Activated CD4-positive, alpha-beta T cell treated with anti-CD3 and anti-CD28 coated beads, Interleukin-2, amount 10 ng/mL, durations not matched to agents 7 days and 5 days (primary cell): ENCODE results near the gene TMEM127. TPM values are rescaled to one million over a fixed set of nuclear protein-coding genes. Genes with fewer than 3 reads are reported as not detected.

ENCODE experiments used
- CTCF ChIA-PET: fragments of 350-600 bp; sonication (Branson Sonifier 250); formaldehyde crosslinking; loops from one replicate; lab custom pipeline; 2021; ENCODE audit warnings: antibody characterized with exemption; lab: Charles Lee
- POLR2A ChIA-PET: fragments of 350-600 bp; sonication (Branson Sonifier 250); formaldehyde crosslinking; loops from one replicate; lab custom pipeline; 2021; ENCODE audit warnings: antibody characterized with exemption; lab: Charles Lee
- DNase-seq: peaks from one replicate; pipeline ENCODE4 v3.0.0-alpha.2; 2020
- H3K27ac Mint-ChIP-seq: one replicate; pipeline ENCODE4 v1.8.0; 2021; ENCODE audit warnings: mild to moderate bottlenecking, moderate library complexity, mixed read lengths
- H3K27me3 Mint-ChIP-seq: one replicate; pipeline ENCODE4 v1.8.0; 2021; ENCODE audit warnings: mixed read lengths
- H3K36me3 Mint-ChIP-seq: one replicate; pipeline ENCODE4 v1.8.0; 2021; ENCODE audit warnings: low read depth, mixed read lengths
- H3K4me1 Mint-ChIP-seq: one replicate; pipeline ENCODE4 v1.8.0; 2021; ENCODE audit warnings: mixed read lengths
- H3K4me3 Mint-ChIP-seq: one replicate; pipeline ENCODE4 v1.8.0; 2021; ENCODE audit warnings: mild to moderate bottlenecking, moderate library complexity, mixed read lengths
- H3K9me3 Mint-ChIP-seq: one replicate; pipeline ENCODE4 v1.8.0; 2021; ENCODE audit warnings: mixed read lengths
- total RNA-seq, 2 experiments: library from RNA; stranded (reverse); gene quantifications; one replicate each; pipeline ENCODE4 v1.2.3, GENCODE V29; 2021

The TMEM127 gene
- total RNA-seq, 2 experiments from 2014 or later: 32.9 to 44.5 TPM

DNA sequence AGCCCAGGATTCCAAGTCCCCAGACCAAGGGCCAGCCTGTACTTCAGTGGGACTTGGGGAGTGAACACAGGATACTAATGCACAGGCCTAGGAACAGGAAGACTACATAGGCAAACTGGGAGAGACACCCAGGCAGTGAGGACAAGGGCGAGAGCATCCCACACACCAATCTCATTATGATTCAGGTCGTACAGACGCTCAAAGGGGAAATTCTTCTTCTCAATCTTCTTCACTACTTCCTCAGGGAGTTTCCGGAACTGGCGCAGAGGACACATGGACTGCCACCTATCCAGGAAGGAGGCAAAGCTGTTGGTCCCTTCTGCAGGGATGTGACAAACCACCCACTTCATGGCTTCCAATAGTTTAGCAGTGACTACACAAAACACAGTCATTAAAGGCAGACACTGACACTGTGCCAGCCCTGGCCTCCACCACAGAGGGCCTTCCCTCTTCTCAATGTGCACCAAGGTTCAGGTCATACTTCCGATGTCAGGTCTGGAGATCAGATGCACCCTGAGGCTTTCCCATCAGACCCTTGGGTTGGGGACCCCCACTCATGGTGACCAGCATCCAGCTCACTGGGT lies 21.6 kb upstream of the TMEM127 start:
- Mint-ChIP-seq H3K4me3 (no peak overlapping the region), H3K9me3 (no peaks in the 10 kb centered on the region), H3K27me3 (no peaks in the 10 kb centered on the region), H3K27ac (no peak overlapping the region), H3K4me1 (no peaks in the 10 kb centered on the region), H3K36me3 (peaks cover 74% of the 10 kb centered on the region)
- no peak for DNase-seq
- ChIA-PET POLR2A (no interaction called here), CTCF (no interaction called here)

DNA sequence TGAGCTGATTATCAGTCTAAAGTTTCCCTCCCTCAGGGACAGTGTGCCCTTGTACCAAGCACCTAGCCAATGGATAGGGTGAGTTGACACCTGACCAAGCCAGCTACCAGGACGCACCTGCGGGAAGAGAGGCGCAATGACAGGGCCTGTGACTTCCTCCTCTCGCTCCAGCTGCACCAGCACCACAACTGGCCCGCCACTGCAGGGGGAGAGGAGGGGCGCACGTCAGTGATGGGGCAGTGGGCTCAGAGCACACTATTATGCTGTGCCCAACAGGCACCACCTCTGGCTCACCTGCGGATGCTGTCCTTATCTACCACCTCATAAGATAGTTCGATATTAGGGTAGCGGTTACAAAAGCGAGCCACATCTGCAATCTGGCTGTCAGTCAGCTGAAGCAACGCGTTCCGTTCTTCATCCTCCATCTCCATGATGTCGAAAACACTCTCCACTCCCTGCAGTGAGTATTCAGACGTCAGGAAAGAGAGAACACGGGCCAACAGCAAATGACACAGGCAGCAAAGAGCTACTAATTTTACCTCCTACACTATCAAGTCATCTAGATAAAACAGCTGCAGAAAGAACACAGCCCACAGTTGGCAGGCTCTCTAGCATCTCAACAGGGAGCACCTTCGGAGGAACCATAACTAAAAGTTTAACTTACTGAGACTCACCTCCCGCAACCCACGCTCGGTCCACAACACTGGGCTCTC lies 11.1 kb upstream of the TMEM127 start:
- H3K4me3 Mint-ChIP-seq: no peak overlapping the region
- H3K27ac Mint-ChIP-seq: peak overlapping the region; percentile 46
- no peak for DNase-seq
- no peaks in the 10 kb centered on the region for H3K9me3 Mint-ChIP-seq
- H3K4me1 Mint-ChIP-seq: no peaks in the 10 kb centered on the region
- ChIA-PET CTCF (interaction anchor here (0.9 to 1.2 kb wide), 3 partner anchors 7 to 28 kb away, joined by 3 read pairs; partner anchors contain the start of gene SNRNP200), POLR2A (interaction anchor here (0.6 kb wide), 1 partner anchor 15 kb away, joined by 3 read pairs; no protein-coding TSS in a partner anchor)
- no peaks in the 10 kb centered on the region for H3K27me3 Mint-ChIP-seq
- H3K36me3 Mint-ChIP-seq: peaks cover 64% of the 10 kb centered on the region

DNA sequence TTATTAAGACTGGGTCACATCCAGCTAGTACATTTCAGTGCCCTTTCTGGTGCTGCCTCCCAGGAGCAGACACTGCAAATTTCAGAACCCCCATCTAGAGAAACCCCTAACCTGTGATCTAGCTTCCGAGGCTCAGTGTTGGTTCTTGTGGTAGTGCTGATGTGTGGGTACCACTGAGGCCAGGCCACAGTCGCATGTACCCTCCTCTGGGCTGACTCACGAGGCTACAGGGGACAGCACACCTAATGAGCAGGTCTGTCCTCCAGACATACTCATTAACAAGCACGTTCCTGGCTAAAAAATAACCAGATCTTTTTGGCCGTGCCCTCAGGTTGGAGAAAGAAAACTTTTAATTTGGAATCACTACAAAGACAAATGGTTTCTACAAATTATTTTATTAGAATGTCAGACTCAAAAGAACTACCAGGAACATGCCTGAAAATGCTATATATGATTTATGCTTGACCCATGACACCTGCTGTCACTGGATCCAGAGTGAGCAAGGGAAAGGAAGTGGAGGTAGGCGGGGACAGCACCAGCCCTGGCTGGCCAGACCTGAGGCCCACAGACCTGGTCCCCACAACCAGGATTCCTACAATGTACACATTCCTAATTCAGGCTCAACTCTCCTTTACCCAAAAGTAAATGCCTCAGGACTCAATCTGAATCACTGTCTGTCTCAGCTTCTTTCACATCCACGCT lies 8.7 kb upstream of the TMEM127 start:
- DNase-seq: no peak
- Mint-ChIP-seq H3K9me3 (no peaks in the 10 kb centered on the region), H3K36me3 (peaks cover 64% of the 10 kb centered on the region), H3K4me3 (no peak overlapping the region), H3K27me3 (no peaks in the 10 kb centered on the region), H3K4me1 (no peaks in the 10 kb centered on the region), H3K27ac (no peak overlapping the region)
- CTCF ChIA-PET: interaction anchor here (0.6 to 2.7 kb wide), 4 partner anchors 14 to 466 kb away, joined by 3 to 6 read pairs (median 4); no protein-coding TSS in a partner anchor
- POLR2A ChIA-PET: no interaction called here

DNA sequence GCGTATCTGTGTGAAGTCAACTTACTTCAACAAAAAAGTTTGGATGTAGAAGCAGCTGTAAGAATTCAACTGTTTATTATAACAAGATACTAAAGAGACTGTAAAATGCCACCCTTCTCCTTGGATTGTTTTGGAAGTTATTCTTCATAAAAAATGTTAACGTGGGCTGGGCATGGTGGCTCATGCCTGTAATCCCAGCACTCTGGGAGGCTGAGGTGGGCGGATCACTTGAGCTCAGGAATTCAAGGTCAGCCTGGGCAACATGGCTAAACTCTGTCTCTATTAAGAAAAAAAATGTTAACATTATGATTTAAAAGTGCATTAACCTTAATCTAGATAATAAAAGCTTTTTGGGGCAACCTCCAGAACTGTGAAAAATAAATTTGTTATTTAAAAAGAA lies 8.0 kb upstream of the TMEM127 start:
- ChIA-PET CTCF (interaction anchor here (0.6 to 2.7 kb wide), 4 partner anchors 15 to 328 kb away, joined by 4 to 6 read pairs (median 4); no protein-coding TSS in a partner anchor), POLR2A (interaction anchor here (0.6 kb wide), 1 partner anchor 21 kb away, joined by 3 read pairs; no protein-coding TSS in a partner anchor)
- no peak overlapping the region for H3K27ac Mint-ChIP-seq
- H3K9me3 Mint-ChIP-seq: no peaks in the 10 kb centered on the region
- H3K4me1 Mint-ChIP-seq: no peaks in the 10 kb centered on the region
- no peaks in the 10 kb centered on the region for H3K27me3 Mint-ChIP-seq
- peaks cover 62% of the 10 kb centered on the region for H3K36me3 Mint-ChIP-seq
- DNase-seq: no peak
- H3K4me3 Mint-ChIP-seq: no peak overlapping the region

- H3K27ac Mint-ChIP-seq: no peak overlapping the region
- CTCF ChIA-PET: interaction anchor here (1.0 to 1.5 kb wide), 3 partner anchors 10 to 27 kb away, joined by 3 to 5 read pairs (median 4); no protein-coding TSS in a partner anchor
Measured at GRCh38 chr2:96271995-96272394, 6.2 kb upstream of the TMEM127 start.

GRCh38 chr2:96267159-96267971 lies 1.6 kb upstream of the TMEM127 start:
- H3K27me3 Mint-ChIP-seq: no peaks in the 10 kb centered on the region
- peak overlapping the region; percentile 93 for H3K4me3 Mint-ChIP-seq
- DNase-seq: peak; percentile 64
- peaks cover 45% of the 10 kb centered on the region for H3K36me3 Mint-ChIP-seq
- peak overlapping the region; percentile 86 for H3K27ac Mint-ChIP-seq
- no peaks in the 10 kb centered on the region for H3K9me3 Mint-ChIP-seq
- ChIA-PET CTCF (interaction anchor here (0.6 to 2.2 kb wide), 23 partner anchors 10 to 327 kb away, joined by 3 to 8 read pairs (median 3); partner anchors contain the start of genes ASTL and STARD7), POLR2A (interaction anchor here (0.9 kb wide), 1 partner anchor 59 kb away, joined by 3 read pairs; no protein-coding TSS in a partner anchor)
- peaks cover 39% of the 10 kb centered on the region for H3K4me1 Mint-ChIP-seq

More at GRCh38 chr2:96271995-96272394, 6.2 kb upstream of the TMEM127 start:
- Mint-ChIP-seq H3K9me3 (no peaks in the 10 kb centered on the region), H3K4me3 (no peak overlapping the region), H3K4me1 (peaks cover 13% of the 10 kb centered on the region), H3K27me3 (no peaks in the 10 kb centered on the region), H3K36me3 (peaks cover 56% of the 10 kb centered on the region)
- no peak for DNase-seq
- POLR2A ChIA-PET: no interaction called here

DNA sequence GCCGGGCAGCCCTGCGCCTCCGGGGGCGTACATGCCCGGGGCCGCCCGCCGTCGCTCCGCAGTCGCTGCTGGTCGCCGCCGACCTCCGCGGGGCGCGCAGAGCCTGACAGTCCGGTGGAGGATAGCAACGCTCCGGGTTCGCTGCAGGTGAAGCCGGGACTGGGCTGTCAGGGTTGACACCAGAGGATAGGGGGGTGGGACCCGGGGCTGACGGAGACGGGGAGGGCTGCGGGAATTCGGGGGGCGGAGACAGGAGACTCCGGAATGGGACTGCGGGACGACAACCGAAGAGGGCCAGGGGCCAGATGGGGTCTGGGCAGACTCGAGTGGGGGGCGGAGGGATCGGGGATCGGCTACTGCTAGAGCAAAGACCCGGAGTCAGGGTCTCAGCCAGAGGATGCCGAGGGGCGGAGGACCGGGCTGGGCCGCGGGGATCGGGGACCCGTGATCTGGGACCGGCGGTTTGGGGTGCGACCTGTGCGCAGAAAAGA lies 403 bp downstream of the TMEM127 start:
- no peaks in the 10 kb centered on the region for H3K9me3 Mint-ChIP-seq
- H3K36me3 Mint-ChIP-seq: peaks cover 45% of the 10 kb centered on the region
- H3K27ac Mint-ChIP-seq: peak overlapping the region; percentile 81
- peak; percentile 49 for DNase-seq
- H3K27me3 Mint-ChIP-seq: no peaks in the 10 kb centered on the region
- peak overlapping the region; percentile 93 for H3K4me3 Mint-ChIP-seq
- CTCF ChIA-PET: interaction anchor here (1.0 to 2.2 kb wide), 2 partner anchors 56 to 91 kb away, joined by 4 to 7 read pairs; no protein-coding TSS in a partner anchor
- POLR2A ChIA-PET: interaction anchor here (1.0 kb wide), 1 partner anchor 57 kb away, joined by 3 read pairs; no protein-coding TSS in a partner anchor
- H3K4me1 Mint-ChIP-seq: peaks cover 57% of the 10 kb centered on the region

DNA sequence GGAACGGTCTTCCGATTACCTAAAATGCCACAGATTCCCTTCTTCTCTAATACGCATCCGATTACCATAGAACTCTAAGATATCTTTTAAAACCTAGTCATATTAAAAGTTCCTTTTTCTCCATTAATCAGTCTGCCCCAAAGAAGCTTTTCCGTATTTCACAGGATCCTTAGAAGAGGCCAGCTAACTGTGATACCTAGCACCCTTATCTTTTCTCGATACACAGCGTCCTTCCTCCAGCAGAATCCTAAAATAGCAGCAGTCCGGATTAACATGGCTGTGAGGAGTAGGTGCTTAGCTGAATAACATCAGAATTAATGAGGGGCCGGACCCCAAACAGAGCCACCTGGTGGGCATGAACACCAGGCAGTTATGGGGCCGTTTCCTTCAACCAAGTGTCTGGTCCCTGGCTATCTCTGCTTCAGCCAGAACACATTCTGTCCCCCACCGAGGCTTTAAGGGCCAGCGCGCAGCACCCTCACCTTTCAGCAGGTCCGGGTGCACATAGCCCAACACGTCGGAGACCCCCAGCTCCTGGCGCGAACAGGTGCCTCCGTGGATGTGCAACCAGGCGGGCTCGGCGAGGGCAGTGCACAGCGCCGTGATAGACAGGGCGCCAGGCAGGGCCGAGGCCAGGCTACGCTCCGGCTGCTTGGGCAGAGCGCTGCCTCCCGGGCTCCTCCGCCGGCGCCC lies 995 bp downstream of the TMEM127 start:
- POLR2A ChIA-PET: interaction anchor here (0.6 to 1.0 kb wide), 2 partner anchors 57 to 63 kb away, joined by 3 read pairs; no protein-coding TSS in a partner anchor
- H3K4me3 Mint-ChIP-seq: peak overlapping the region; percentile 82
- no peaks in the 10 kb centered on the region for H3K27me3 Mint-ChIP-seq
- H3K27ac Mint-ChIP-seq: peak overlapping the region; percentile 68
- no peaks in the 10 kb centered on the region for H3K9me3 Mint-ChIP-seq
- peaks cover 62% of the 10 kb centered on the region for H3K4me1 Mint-ChIP-seq
- CTCF ChIA-PET: interaction anchor here (0.8 to 1.0 kb wide), 3 partner anchors 90 to 242 kb away, joined by 3 to 4 read pairs (median 3); no protein-coding TSS in a partner anchor
- H3K36me3 Mint-ChIP-seq: peaks cover 43% of the 10 kb centered on the region
- peak; percentile 27 for DNase-seq

DNA sequence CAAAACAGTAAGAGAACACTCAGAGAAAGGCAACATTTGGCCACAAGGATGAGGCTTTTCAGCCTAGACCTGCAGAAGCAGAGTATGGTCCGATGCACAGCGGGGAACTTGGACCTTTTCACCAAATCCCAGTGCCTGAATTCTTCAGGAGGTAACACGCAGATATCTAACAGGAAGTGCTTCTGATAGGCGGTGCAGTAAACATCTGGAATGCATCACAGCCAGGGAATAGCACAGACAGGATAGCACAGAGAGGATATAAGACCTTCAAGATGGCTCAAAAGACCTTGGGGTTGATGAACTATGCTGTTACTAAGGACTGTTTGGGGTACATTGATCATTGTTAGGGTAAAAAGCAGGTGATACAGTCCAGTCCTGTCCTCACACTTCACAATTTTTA lies 1.7 kb downstream of the TMEM127 start:
- Mint-ChIP-seq H3K27me3 (no peaks in the 10 kb centered on the region), H3K27ac (peak overlapping the region; percentile 68), H3K36me3 (peaks cover 40% of the 10 kb centered on the region), H3K4me3 (peak overlapping the region; percentile 82), H3K4me1 (peaks cover 69% of the 10 kb centered on the region), H3K9me3 (no peaks in the 10 kb centered on the region)
- CTCF ChIA-PET: interaction anchor here (0.8 to 1.0 kb wide), 4 partner anchors 22 to 241 kb away, joined by 3 to 4 read pairs (median 3); no protein-coding TSS in a partner anchor
- POLR2A ChIA-PET: interaction anchor here (1.0 kb wide), 1 partner anchor 56 kb away, joined by 3 read pairs; no protein-coding TSS in a partner anchor
- DNase-seq: no peak

- no peak overlapping the region for H3K27ac Mint-ChIP-seq
- H3K36me3 Mint-ChIP-seq: peaks cover 33% of the 10 kb centered on the region
- CTCF ChIA-PET: interaction anchor here (0.6 to 1.4 kb wide), 5 partner anchors 21 to 98 kb away, joined by 3 to 4 read pairs (median 3); no protein-coding TSS in a partner anchor
- no peak overlapping the region for H3K4me3 Mint-ChIP-seq
- no peaks in the 10 kb centered on the region for H3K9me3 Mint-ChIP-seq
- POLR2A ChIA-PET: interaction anchor here (0.5 kb wide), 1 partner anchor 14 kb away, joined by 3 read pairs; no protein-coding TSS in a partner anchor
- H3K27me3 Mint-ChIP-seq: no peaks in the 10 kb centered on the region
- peaks cover 75% of the 10 kb centered on the region for H3K4me1 Mint-ChIP-seq
- DNase-seq: no peak
Measured at GRCh38 chr2:96262306-96262705, 3.5 kb downstream of the TMEM127 start.
